ENCODE measurements around the gene COG8.

The COG8 gene

DNA sequence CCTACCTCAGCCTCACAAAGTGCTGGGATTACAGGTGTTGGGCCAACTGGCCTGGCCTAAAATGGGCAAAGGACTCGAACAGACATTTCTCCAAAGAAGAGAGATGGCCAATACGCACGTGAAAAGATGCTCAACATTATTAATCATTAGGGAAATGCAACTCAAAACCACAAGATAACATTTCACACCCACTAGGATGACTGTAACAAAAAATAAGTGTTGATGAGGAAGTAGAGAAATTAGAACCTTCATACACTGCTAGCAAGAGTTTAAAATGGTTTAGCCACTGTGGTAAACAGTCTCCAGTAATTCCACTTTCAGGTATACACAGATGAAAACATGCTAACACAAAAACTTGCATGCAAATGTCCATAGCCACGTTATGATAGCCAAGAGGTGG lies 6.6 kb upstream of the COG8 start:
- DNase-seq (ENCODE audit: low read depth, low spot score) = no peak

DNA sequence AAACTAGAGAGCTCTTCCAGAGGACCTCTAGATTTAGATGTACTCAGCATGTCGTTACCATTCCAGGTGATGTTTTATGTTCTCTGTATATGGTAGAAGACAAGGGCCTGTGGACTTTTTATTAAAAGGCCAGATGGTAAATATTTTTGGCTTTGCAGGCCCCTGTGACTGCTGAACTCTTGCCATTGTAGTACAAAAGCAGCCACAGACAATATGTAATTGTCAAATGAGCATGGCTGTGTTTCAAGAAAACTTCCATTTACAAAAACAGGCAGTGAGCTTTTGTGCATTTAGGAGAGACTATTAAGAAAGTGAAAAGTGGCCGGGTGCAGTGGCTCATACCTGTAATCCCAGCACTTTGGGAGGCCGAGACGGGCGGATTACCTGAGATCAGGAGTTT lies 4.8 kb upstream of the COG8 start:
- no peak for DNase-seq (ENCODE audit: low read depth, low spot score)

DNA sequence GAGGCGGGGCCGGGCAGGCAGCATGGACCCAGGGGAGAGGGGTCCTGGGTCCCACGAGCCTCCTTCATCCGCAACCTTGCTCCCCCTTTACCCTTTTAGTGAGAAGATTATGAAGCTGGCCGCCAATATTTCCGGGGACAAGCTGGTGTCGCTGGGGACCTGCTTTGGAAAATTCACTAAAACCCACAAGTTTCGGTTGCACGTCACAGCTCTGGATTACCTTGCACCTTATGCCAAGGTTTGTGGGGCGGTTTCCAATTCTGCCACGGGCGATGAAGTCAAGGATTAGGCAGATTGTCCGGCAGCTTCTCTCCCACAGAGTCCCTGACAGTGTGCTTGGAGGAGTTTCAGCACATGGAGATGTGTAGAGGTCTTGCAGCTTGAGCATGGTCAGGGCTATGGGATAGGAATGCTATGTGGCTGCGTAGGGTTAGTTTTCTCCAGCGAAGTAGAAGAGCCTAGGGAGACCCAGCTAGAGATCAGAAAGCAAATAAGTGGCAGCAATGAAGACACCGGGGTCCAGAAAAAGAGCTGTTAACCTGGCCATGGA lies 806 bp upstream of the COG8 start:
- DNase-seq (ENCODE audit: low read depth, low spot score) = no peak

DNA sequence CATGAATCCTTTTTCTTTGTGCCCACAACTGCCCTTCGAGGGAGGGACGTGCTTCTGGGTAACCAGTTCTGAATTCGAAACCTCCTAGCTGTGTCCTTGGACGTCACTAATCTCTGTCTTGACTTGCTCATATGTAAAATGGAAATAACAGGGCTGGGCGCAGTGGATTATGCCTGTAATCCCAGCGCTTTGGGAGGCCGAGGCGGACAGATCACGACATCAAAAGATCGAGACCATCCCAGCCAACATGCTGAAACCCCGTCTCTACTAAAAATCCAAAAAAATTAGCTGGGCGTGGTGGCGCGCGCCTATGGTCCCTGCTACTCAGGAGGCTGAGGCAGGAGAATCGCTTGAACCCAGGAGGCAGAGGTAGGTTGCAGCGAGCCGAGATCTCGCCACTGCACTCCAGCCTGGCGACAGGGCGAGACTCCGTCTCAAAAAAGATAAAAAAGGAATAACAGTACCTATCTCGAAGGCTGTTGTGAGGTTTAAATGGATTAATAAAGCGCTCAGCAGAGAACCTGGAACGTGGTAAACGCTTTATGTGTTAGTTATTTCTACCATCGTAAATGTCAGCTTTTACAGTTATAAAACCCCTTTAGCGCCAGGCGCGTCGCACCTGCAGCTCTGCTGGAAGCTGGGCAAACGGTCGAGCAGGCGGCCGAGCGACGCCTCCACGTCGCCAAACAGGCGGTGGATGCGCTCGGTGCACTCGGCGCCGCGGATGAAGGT lies 641 bp downstream of the COG8 start:
- DNase-seq (ENCODE audit: low read depth, low spot score) = no peak

DNA sequence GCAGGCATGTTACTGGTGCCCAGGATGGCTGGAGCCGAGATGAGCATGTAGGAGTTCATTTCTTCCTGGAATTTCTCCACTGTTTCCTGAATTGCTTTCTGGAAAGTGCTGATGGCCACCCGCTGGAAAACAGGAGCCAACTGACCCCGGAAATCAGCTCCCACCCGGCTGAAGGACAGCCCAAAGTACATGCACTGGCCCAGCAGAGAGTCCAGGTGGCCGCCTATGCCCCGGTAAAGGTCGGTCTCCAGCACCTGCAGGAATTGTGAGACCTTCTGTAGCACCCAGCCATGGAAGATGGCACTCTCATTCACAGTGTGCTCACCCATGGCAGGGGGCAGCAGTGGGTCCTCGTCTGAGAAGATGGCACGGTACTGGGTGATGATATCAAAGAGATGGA lies 4.7 kb downstream of the COG8 start:
- DNase-seq (ENCODE audit: low read depth, low spot score) = no peak

DNA sequence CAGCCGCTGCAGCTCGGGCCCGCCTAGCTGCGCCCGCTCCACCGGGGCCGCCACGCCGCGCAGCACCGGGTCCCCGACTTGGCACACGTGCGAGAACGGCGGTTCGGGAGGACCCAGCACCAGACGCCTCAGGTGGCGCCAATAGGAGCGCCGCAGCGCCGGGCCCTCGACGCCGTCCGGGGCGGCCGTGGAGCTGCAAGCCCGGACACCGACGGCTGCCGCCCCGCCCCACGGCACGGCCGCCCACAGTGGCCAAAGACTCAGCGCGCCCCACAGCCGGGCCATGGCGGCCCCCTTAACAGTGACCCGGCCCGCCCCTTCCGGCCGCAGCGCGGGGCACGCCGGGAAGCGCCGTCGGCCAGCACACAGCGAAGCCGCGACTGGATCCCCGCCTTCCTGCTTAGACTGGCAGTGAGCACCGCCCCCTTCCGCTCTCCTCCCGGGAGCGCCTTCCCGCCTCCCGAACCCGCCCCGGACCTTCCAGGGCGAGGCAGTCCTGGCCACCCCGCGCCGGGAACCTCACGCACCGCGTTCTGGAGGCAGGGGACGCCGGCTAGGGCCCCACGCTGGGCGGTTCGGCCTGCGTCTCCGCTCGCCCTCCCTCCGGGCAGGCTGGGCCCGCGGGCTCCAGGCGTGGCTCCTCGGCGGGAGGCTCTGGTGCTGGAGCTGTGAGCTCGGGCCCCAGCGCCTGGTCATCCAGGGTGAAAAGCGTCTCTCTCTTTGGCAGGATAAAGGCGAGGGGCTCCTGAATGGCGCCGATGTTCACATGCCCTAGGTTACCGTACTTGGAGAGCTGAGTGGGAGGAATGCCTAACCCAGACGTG lies 8.9 kb downstream of the COG8 start, which contains the start of gene PDF:
TSS of gene PDF (minus strand) at position 303 of the 824 bp plus-strand sequence. CDS start at position 285, 18 bp downstream.
- peak; percentile 67 for DNase-seq (ENCODE audit: low read depth, low spot score)

DNA sequence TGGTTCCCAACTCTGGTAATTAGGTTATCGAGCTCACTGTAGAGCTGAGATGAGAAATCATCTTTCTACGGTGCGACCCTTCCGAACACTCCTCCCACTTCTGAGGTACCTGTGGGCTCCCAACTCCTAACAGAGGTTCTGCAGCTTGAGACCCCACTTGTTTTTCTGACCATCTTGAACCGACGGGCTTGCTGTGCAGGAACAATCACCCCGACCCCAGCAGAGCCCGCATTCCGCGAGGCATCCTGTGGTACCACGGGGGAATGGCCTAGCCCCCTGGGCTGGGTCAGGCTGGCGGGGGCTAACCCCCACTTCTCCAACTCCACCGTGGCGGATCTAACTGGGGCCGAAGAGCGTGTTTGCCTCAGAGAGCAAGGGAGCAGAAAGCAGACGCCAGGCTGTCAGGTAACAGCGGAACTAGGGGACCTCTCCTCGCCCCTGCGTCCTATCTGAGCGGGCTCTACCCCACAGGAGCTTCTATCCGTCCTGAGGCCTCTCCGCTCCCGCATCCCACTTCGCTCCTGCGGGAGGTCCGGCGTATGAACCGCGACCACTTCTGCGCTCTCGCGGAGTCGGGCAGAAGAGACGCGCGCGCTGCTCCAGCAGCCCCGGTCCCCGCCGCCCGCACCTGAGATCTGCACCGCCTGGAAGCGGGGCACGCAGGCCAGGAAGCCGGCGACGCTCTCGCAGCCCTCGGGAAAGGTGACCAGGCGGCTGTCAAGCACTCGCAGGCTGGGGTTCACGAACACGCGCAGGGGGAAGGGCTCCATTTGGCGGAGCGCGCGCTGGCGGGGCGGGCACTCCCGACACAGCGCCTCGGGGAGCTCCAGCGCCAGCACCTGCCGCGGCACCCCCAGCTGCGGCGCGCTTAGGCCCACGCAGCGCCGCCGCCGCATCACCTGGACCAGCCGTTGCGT lies 9.7 kb downstream of the COG8 start:
- no peak for DNase-seq (ENCODE audit: low read depth, low spot score)

DNA sequence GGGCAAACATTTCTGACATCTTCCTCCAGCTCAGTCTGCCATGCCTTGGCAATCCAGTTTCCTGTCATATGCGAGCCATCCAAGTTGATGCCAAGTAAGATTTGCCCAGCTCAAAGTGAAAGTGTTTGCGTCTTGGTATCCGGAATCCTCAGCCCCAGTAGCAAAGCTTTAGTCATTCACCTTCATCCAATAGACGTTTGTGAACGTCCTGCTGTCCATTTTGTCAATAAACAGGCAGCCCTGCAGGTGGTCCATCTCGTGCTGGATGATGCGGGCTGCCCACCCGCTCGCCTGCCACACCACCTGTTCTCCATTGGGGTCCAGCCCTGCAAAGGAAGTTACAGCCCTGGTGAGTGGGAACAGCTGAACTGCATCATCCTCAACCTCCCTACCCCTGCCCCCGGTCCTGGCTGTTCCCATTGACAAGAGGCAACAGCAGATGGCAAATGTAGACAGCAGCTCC lies 10.5 kb downstream of the COG8 start:
- DNase-seq (ENCODE audit: low read depth, low spot score) = no peak

DNA sequence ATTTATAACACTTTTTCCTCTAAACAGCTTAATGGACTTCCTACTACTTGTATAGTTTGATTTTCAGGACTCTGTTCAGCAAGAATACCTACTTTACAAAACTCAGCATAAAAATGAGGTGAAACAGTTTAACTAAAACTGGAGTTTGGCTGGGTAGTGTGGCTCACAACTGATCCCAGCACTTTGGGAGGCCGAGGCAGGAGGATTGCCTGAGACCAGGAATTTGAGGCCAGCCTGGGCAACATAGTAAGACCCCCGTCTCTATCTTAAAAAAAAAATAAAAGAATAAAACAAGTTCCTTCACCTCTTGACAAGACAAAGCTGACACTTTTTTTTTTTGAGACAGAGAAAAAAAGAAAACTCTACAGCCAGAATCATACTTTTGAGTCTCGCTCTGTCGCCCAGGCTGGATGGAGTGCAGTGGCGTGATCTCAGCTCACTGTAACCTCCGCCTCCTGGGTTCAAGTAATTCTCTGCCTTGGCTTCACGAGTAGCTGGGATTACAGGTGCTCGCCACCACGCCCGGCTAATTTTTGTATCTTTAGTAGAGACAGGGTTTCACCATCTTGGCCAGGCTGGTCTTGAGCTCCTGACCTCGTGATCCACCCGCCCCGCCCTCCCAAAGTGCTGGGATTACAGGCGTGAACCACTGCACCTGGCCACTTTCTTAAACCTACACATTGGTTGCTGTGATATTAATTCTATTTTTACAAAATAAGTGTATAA lies 11.6 kb downstream of the COG8 start:
- no peak for DNase-seq (ENCODE audit: low read depth, low spot score)

DNA sequence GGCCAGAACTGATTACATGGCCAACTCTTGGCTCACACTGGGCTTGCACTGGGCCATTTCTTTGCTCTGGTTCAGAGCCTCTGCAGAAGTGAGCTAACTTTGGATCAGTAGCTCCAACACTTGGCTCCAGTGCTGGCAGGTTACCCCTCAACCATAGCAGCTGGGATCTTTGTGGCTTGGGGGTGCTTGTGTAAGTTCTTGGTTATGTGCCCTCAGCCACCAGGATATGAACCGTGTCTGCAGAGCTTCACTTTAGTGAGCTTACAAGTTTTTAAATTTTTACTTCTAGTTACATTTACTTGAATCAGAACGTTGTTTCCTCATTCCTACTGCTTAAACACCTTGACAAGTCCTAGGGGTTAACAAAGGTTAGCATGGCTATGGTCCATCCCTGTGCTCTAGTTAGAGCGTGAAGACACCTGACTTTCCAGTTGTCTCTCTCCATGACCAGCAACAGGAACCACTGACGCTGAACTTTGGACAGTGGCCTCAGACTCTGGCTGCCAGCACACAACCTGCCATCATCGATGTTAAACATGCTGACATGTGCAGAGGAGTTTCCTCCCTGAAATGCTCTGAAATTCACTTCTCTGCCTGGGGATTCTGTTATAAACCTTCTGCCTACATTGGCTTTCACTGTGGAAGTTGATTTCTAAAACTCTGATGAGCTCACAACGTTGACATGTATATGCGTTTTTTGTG lies 13.0 kb downstream of the COG8 start:
- DNase-seq (ENCODE audit: low read depth, low spot score) = no peak

DNA sequence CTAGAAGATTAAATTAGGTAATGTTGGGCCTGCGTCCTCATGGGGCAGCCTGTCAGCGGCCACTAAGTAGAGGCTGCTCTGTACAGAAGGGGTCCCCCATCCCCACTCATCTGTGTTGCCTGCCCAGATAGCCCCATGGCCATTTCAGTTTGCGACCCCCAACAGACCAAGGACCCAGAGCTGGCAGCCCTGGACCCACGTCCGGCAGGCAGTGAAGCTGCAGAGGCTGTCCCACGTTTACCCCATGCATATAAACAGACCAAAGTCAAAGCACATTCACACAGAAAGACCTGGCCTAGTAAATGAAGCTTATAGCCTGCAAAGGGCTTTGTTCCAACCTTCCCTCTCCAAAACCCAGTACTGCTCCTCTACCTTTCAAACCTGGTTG lies 13.6 kb downstream of the COG8 start:
- no peak for DNase-seq (ENCODE audit: low read depth, low spot score)

DNA sequence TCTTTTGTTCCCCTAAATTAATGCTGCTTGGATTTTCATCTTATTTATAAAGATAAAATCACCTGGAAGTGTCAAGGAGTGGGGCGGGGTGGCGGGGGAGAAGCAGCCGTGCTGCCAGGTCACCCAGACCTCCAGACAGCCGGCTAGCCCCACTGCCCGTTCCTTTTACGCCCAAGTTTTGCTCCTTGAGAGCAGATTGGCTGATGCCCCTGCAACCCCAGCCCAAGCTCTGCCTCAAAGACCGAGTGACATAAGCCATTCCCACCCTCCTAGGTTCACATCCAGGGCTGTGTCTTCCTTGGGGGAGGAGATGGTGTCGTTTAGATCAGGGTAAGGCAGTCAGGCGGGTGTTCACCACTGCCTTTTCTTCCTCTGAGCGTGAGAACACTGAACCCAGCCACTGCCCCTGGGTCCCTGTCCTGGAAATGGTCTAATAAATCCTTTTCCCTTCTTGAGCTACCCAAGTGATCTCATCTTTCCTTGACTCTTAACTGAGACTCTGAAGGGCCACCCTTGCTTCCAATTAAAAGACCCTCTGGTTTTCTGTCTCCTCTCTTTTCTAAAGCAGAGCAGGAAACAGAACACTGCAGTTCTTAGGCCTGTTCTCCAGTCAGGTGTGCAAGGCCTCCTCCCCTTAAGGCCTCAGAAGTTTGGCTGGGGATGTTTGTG lies 14.6 kb downstream of the COG8 start:
- DNase-seq (ENCODE audit: low read depth, low spot score) = no peak

DNA sequence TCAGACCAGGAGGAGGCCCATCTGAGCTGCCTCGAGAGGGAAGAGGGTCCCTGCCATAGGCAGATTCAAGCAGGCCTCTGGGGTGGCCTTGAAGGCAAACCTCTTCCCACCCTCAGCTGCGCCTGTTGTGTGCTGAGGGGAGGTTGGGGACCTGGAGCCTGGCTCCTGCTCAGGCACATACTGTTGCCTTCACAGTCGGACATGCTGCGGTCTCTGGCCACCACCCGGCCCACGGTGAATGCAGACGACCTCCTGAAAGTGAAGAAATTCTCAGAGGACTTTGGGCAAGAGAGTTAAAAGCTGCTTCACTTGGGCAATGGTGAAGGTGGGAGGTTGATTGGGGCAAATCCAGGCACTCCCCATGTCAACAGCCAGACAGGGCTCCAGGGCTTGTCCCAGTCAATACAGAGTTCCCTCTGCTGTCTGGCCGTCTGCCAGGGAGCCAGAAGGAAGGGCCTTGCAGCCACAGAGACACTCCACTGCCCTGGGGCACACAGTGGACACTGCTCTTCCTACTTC lies 15.3 kb downstream of the COG8 start:
- no peak for DNase-seq (ENCODE audit: low read depth, low spot score)

DNA sequence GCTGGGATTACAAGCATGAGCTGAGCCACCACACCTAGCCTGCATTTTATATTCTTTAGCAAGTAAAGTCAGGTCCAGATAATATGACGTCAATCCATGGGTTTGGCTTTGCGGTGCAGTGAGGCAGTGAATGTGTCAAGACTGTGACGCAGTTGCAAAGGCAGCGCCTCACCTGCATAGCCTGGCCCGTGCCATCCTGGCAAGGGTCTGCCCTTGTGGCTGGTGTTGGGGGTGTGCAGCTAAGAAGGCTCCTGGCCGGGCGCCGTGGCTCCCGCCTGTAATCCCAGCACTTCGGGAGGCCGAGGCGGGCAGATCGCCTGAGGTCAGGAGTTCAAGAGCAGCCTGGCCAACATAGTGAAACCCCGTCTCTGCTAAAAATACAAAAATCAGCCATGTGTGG lies 15.9 kb downstream of the COG8 start:
- no peak for DNase-seq (ENCODE audit: low read depth, low spot score)

DNA sequence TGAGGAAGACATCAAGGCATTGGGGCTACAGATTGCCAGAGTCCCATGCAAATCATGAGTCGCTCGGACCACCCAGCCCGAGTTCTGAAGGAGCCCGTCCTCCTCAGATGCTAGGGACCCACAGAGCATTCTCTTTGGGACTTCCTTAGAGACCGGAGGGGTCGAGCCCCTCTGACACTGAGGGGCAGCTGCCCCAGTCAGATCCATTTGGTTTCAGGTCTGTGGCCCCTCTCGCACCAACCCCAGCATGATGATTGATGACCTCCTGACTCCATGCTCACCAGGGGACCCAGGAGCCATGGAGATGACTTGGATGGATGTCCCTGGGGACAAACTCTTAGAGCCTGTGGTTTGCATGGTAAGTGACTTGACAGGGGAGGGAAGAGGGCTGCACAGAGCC lies 17.0 kb downstream of the COG8 start:
- DNase-seq (ENCODE audit: low read depth, low spot score) = no peak

DNA sequence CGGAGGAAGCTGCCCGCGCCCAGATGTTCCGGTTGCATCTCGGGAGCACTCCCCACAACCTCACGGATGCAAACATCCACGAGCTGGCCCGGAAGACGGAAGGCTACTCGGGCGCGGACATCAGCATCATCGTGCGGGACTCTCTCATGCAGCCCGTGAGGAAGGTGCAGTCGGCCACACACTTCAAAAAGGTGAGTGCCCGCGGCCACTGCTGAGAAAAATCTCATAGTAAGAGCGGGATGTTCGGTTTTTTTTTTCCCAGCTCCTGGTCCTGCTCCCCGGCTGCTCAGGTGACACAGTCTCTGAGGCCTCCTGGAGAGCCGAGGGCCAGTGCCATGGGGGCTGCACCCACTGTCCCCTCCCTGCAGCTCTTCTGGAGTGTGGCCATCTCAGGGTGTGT lies 18.3 kb downstream of the COG8 start:
- DNase-seq (ENCODE audit: low read depth, low spot score) = no peak

DNA sequence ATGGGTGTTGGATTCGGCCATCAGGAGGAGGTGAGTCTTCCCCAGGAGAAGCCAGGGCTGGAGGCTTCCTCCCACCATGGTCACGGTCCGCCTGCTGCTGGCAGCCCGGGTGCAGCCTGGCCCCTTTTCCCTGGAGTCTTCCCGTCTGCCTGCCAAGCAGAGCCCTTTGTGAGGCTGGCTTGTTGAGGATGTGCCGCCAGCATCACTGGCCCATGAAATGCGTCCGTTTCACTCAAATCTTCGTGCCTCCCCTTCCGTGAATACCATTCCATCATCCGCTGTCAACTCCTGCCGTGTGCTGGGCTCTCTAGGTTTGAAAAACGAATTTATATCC lies 18.7 kb downstream of the COG8 start:
- no peak for DNase-seq (ENCODE audit: low read depth, low spot score)

DNA sequence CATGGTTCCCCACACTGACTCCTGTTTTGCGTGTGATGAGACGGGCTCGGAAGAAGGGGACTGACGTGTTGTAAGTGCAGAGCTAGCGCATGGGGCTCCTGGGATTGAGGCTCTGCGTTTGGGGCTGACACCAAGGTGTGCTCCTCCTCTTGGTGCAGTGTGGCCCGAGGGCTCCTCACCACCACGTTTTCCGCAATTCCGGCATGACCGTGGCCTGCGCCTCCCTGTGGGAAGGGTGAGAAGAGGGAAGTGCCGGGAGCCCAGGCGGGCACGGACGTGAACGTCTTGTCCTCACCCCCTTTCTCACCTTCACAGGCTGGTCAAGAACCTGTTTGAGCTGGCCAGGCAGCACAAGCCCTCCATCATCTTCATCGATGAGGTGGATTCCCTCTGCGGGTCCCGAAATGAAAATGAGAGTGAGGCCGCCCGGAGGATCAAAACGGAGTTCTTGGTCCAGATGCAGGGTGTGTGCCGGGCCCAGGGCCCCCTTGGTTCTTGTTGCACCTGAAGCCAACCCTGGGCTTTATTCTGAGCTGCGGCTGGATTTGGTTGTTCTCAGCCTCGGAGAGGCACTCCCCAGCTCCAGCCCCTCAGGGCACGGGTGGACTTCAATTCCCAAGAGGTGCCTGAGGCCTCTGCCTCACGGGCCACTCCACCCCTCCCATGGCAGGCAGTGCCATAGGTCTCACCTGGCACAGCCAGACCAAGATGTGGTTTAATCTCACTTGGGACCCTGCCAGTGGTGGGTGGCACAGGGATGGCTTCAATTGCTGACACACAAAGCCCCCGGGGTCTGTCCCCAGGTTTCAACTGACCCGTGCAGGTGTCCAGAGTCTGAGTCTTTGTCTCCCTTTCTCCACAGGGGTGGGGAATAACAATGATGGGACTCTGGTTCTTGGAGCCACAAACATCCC lies 19.3 kb downstream of the COG8 start:
- no peak for DNase-seq (ENCODE audit: low read depth, low spot score)

DNA sequence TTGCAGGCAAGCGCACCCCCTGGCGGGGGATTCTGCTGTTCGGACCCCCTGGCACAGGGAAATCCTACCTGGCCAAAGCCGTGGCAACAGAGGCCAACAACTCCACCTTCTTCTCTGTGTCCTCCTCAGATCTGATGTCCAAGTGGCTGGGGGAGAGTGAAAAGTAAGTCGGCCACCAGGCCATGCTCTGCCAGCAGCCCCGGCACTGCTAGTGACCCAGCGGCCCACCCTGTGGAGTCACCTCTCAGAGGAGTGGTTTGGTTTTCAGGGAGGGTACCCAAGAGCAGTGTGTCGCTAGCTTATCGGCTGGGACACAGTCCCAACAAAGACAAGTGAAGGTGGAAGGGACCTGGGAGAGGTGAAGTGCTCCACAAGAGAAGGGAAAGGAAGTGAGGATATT lies 20.0 kb downstream of the COG8 start:
- no peak for DNase-seq (ENCODE audit: low read depth, low spot score)

All from activated naive CD8-positive, alpha-beta T cell treated with anti-CD3 and anti-CD28 coated beads, Interleukin-2, amount 50 U/mL, for 16 hours (primary cell).